GM21529 (cell line): ENCODE data around the gene KDM4C.
"Not testable (repeated sequence)": the region's sequence is repeated elsewhere in the genome, so short reads cannot be mapped to it uniquely, and the experiment has no call there.

ENCODE experiments used
- ATAC-seq: cut with Tn5 transposase; IDR thresholded peaks from one replicate; pipeline ENCODE4 v1.9.1; 2021; ENCODE audit not compliant: unreplicated experiment

The KDM4C gene

DNA sequence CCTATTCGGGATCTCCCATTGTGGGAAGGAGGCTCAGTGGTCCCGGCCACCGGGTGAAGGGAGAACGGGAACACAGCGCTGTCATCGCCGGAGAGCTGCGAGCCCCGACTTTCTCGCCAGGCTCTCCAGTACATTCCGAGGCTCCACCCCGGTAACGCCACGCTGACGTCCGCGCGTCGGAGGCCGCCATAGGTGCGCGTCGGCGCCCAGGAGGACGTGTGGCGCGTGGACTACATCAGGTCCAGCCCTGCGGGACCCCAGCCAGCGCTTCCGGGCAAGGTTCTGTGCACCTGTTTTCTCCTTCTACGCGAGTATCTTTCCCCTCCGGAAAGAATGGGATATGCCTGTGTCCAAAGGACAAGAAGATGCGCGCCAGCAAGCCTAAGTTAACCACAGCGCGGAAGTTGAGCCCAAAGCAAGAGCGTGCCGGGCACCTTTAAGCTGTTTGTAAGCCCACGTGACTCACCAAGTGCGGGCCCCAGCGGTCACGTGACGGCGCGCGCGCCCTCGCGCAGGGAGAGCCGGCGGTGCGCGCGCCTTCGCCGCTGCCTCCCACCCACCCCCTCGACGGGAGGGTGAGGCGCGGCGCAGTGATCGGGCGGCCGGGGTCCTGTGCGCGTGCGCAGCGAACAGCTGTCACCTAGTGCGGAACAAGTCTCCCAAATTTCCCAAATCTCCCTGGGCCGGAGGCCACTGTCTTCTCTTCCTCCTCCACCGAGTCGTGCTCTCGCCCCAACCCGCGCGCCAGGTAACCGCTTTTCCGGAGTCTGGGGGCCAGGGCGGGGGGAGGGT lies at the start of gene KDM4C:
KDM4C (plus strand) TSS at position 518 of the 792 bp plus-strand sequence. CDS start 35,016 bp downstream, outside the sequence.
- ATAC-seq: peak; percentile 76

DNA sequence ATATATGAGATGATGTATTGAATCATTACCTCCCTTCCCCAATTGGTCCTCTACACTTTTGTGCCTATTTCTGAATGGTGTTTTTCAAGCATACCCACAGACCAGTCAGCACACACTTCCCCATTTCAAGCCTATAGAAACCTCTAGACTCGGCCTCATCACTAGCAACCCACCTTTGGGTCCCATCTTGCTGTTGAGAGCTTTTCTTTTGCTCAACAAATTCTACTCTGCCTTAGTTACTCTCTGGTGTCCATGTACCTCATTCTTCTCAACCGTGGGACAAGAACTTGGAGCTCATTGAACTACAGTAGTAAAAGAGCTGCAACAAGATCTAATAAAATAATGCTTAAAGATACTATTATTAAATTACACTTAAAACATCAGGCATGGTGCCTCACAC lies 49.0 kb upstream of the KDM4C start:
- ATAC-seq: no peak

DNA sequence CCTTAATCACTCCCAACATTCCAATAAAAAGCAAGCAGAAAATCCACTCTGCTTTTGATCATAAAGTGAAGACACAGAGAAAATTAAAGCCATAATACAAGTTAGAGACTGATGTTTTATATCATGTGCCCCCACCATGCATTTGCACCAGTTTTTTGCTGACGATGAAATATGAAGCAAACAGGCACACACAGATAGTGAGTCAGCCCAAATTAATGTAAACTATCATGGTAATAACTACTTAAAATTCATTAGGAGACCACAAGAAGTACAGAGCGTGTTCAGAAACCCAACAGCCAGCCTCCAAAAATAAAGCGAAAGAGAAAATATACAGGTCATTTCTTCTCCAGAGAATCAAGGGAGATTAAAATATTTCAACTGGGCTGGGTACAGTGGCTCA lies 46.4 kb upstream of the KDM4C start:
- ATAC-seq: no peak

DNA sequence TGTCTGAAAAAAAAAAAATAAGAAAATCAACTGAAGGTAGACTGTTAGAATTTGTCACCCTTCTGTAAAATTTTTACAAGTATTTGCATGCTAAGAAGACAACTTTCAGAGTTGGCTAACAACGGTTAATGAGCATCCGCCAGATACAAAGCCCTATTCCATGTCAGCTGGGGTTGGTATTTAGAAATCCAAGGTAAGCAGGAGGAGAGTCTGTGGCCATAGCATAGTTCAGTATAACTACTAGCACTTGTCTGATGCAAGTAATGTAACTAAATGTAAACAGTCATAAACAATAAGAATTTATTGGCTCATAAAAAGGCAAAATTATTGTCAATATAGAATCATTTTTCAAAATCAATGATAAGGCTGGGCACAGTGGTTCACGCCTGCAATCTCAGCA lies 45.7 kb upstream of the KDM4C start:
- ATAC-seq: no peak

DNA sequence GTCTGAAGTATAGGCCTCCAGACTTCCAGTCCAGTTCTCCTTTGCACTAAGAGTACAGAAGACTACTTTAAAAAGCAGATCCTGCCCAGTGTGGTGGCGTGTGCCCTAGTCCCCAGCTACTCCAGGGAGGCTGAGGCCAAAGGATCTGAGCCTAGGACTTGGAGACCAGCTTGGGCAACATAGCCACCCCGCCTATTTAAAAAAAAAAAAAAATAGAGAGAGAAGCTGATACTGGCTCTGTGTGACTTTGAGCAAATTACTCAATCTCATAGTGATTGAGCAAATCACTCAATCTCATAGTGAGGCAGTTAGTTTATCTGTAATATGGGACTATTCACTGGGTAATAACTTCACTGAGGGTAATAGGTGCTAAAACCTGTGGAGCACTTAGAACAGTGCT lies 43.6 kb upstream of the KDM4C start:
- ATAC-seq: no peak

DNA sequence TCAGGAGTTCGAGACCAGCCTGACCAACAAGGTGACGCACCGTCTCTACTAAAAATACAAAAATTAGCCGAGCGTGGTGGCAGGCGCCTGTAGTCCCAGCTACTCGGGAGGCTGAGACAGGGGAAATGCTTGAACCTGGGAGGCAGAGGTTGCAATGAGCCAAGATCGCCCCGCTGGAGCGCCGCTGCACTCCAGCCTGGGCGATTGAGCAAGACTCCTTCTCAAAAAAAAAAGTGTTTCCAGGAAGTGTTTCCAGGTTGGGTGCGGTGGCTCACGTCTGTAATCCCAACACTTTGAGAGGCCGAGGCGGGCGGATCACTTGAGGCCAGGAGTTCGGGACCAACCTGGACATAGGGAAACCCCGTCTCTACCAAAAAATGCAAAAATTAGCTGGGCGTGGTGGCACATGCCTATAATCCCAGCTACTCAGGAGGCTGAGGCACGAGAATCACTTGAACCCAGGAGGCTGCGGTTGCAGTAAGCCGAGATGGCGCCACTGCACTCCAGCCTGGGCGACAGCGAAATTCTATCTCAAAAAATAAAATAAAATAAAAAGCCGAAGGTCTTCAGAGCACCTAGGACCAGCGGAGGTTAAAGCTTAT lies 42.5 kb upstream of the KDM4C start:
- not testable (repeated sequence) for ATAC-seq

DNA sequence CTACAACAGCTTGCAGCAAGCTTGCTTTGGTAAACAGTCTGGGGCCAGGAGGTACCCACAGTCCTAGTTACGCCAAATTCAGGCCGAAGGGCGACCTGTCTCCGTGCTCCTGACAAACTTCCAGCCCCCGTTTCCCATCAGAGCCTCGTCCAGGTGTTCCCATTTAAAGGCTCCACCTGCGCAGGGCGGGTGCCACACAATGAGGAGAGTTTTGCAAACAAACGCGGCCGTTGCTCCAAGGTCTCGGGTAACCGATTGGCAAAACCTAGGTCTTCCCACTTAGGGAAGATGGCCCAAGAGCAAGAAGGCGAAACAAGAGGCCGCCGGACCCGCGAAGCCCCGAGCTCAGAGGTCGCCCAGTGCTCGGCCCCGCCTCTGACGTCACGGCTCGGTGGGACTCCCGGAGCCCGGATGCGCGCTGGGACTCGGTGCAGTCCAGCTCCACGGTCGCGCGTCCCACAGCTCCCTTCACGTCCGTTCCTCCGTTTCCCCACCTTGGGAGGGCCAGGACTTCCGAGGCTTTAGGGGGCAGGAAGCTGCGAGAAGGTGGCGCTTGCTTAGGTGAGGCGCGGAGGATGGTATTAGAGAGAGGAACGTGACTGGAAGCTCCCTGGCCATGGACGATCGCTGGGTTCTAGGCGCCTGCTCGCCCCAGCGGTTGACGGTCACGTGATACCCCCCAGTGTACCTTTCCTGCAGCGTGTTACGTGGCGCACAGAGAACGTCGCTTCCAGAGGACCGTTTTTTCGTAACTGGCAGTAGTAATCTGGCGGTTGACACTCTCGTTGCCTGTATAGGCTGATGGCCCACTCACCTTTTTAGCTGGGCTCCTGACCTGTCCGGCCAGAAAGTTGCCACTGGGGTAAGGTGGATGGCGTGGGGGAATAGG lies 41.8 kb upstream of the KDM4C start:
- ATAC-seq: peak; percentile 84

DNA sequence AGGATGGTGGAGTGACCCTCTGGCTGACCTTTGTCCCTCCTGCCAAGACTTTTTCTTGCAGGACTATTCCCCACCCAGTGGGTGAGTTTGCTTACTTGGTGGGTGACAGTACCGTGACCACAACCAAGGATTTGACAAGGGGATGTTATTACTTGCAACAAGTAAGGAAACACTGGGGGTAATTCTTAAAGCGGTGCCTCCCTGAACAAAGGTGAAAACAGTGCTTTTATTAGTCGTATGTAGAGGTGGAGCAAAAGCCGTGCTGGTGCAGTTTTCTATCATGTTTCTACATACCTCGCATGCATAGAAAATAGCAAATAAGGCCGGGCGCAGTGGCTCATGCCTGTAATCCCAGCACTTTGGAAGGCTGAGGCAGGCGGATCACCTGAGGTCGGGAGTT lies 41.0 kb upstream of the KDM4C start:
- ATAC-seq: no peak

DNA sequence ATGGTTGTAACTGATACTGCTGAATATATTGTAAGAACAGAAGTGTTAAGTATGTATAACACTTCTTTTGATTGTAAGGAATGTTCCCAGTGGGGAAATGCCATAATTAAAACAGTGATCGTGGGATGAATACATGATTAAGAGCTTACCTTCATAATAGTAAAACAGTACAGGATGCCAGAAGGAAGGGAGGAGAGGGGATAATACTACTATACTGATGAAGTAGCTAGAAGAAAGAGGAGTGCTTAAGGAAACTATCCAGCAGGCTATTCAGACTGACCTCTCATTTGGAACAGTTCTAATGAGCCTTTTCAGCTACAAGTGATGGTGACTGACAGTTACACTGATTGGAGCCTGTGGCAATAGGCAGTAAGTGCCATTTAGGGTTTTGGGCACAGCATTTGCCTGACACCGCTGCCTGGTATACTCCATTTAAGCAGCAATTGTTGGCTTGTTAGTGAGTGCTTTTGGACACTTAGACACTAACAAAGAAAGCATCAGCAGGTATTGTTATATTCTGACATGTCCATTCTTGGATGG lies 33.8 kb upstream of the KDM4C start:
- no peak for ATAC-seq

DNA sequence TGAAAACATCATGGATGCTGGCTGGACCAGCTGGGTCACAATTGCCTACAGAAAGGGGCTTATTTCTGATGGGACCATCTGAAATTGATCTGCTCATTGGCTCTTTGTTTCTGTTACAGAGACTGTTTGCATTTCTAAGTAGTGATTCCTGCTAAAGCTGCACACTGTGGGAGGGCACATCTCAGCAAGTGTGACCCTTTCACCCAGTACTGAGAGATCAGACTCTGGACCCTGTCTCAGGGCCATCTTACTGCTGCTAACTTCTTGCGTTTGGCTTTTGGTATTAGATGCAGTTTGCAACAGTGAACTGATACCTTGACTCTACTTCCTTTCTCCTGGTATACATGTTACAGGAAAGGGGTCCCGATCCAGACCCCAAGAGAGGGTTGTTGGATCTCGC lies 24.5 kb upstream of the KDM4C start:
- ATAC-seq: no peak

DNA sequence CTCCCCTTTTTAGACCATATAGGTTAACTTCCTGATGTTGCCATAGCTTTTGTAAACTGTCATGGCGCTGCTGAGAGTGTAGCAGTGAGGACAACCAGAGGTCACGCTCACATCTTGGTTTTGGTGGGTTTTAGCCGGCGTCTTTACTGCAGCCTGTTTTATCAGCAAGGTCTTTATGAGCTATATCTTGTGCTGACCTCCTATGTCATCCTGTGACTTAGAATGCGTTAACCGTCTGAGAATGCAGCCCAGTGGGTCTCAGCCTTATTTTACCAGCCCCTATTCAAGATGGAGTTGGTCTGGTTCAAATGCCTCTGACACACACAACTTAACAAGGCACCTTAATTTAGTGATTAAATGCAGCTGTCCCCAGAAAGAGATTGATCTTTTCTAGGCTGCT lies 23.9 kb upstream of the KDM4C start:
- ATAC-seq: no peak

DNA sequence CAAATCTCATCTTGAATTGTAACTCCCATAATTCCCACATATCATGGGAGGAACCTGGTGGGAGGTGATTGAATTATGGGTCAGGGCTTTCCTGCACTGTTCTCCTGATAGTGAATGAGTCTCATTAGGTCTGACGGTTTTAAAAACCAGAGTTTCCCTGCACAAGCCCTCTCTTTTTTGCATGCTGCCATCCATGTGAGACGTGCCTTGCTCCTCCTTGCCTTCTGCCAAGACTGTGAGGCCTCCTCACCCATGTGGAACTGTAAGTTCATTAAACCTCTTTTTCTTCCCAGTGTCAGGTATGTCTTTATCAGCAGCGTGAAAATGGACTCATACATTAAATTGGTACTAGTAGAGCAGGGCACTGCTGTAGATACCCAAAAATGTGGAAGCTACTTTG lies 22.4 kb upstream of the KDM4C start:
- no peak for ATAC-seq

DNA sequence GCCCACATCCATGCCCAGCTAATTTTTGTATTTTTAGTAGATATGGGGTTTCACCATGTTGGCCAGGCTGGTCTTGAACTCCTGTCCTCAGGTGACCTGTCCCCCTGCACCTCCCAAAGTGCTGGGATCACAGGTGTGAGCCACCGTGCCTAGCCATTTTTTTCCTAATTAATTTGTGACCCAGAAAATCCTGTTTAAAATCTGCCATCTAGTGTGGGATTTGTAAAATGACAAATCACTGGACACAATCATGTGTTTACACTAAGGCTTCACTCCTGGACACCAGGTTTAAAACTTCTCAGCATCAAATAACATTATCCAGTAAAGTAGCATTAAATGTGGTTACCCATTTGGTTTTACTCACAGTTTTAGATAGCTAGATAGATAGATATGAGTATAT lies 18.6 kb upstream of the KDM4C start:
- no peak for ATAC-seq

DNA sequence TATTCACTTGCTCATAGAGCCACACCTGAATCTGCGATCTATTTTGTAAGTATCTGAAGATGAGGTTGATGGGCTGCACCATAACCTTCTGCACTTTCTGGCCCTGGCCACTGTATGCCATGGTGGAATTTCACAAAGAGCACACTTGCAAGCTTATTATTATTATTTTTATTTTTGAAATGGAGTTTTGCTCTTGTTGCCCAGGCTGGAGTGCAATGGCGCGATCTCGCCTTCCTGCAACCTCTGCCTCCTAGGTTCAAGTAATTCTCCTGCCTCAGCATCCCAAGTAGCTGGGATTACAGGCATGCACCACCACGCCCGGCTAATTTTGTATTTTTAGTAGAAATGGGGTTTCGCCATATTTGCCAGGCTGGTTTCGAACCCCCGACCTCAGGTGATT lies 8.9 kb upstream of the KDM4C start:
- not testable (repeated sequence) for ATAC-seq

DNA sequence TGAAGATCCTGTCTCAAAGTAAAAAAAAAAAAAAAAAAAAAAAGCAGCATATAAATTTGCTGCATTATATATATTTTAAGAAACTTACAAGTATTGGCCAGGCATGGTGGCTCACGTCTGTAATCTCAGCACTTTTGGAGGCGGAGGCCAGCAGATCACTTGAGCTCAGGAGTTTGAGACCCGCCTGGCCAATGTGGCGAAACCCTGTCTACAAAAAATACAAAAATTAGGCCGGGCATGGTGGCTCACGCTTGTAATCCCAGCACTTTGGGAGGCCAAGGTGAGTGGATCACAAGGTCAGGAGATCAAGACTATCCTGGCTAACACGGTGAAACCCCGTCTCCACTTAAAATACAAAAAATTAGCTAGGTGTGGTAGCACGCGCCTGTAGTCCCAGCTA lies 2.9 kb upstream of the KDM4C start:
- ATAC-seq: not testable (repeated sequence)

DNA sequence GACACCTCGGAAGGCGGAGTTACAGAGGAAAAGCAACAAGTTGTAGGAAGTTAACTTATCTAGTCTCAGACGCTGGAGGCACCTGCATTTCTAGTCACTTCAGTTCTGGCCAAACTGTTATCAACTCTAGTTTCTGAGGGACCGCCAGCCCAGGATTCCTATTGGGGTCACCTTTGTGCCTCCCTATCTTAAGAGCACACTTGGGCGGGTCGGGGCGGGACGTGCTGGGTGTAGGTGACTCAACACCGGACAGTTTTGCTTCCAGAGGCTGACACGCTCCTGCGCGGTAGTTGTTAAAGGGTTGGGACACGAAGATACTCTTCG lies 679 bp upstream of the KDM4C start:
- ATAC-seq: peak; percentile 32

DNA sequence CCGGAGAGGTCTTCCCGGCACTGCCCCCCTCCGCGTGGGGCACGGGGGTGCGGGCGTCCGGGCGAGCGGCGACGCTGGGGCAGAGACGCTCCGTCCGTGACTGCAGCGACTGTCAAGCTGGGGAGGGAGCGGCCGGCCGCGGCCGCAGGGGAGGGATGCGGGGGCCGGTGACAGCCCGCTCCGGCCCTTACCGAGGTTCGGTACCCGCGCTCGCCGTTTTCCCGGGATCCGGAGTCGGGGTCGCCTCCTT lies 400 bp downstream of the KDM4C start:
- peak; percentile 18 for ATAC-seq

DNA sequence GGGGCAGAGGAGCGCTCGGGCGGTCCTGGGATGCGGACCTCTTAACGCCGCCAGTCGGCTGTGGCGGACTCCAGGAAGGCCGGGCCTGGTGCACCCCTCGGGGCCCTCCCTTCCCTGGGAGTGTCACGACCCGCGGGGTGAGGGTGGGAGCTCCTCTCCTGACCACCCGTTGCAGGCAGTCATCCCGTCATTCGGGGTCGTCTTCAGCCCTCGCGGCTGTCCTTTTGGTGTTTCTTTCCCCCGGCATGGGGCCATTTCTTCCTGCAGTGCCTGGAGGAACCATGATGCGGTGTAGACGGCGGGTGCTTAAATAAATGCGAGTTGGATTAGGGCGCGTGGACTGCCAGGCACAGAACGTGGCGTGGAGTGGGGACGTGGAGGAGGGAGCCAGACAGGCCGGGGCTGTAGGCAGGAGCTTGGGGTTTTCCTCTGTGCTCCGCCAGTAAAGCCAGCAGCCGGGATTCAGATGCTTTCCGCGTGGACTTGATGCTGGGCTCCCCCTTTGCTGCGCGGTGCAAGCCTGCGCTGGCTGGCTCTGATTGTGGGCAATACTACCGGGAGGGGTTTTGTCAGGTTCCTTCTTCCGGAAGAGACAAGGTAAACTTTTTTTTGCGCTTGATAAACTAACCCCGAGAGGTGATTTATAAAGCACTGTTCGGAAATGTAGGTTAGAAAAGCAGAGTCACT lies 868 bp downstream of the KDM4C start:
- peak; percentile 26 for ATAC-seq

DNA sequence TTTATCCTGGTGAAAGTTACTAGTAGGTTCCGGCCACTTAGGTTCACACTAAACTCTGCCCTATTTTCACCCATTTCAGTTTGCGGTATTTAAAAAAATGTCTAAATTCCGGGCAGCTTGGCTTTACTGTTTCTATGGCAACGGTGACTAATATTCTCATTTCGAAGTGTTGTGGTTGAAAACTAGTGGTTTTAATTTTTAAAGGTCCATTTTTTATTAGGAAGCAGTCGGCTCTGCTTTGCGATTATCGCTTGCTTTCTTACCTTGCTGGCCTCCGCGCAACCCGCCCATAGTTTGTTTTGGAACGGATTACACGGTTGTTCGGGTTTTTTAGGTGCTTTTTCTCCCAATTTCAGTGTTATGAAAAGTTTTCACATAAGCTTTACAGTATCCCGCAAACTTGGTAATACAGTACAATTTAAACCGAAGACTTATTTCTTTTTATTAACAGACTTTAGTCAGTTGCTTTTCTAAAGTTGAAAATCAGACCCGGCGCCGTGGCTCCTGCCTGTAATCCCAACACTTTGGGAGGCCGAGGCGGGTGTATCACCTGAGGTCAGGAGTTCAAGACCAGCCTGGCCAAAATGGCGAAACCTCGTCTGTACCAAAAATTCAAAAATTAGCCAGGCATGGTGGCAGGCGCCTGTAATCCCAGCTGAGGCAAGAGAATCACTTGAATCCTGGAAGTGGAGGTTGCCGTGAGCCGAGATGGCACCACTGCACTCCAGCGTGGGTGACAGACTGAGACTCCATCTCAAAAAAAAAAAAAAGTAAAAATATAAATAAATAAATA lies 1.6 kb downstream of the KDM4C start:
- peak; percentile 10 for ATAC-seq

DNA sequence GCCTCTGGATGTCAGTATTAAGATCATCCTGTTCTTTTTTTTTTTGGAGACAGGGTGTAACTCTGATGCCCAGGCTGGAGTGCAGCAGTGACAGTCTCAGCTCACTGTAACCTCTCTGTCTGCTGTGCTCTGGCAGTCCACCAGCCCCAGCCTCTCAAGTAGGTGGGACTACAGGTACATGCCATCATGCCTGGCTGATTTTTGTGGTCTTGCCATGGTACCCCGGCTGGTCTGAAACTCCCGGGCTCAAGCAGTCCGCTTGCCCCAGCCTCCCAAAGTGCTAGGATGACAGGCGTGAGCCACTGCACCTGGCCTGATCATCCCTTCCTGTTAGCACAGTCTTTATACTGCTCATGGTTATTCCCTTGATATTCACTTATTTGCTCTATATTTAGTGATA lies 3.5 kb downstream of the KDM4C start:
- no peak for ATAC-seq

DNA sequence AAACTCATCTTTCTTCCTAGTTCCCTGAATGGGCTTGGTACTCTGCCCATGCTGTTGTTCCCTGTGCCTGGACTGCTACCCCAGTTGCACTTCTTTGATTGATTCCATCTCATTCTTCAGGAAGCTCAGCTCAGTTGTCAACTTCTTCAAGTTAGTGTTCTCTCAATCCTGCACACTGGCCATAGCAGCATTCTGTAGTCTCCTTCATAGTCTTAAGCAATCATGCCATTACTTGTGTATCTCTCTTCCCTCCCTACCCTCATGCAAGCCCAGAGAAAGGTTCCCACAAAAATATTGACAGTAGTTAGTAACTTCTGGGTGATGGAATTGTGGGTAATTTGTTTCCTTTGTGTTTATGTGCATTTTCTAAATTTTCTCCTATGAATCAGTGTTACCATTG lies 5.5 kb downstream of the KDM4C start:
- ATAC-seq: no peak
